ENCODE data around the gene TAMALIN. TPM values are rescaled to one million over a fixed set of nuclear protein-coding genes. Genes with fewer than 3 reads are reported as not detected.

The TAMALIN gene
- 11.1 to 15.7 TPM (median 13.7 TPM) in 3 replicates for total RNA-seq
- long read RNA-seq, transcript GRASP-201 (8 exons, 1,933 nt): major isoform, 5 of 8 reads
- long read RNA-seq, partial matches to known transcripts: 0 of 8 reads
- long read RNA-seq, other reads (novel, unspliced or antisense): 1 of 8 reads

DNA sequence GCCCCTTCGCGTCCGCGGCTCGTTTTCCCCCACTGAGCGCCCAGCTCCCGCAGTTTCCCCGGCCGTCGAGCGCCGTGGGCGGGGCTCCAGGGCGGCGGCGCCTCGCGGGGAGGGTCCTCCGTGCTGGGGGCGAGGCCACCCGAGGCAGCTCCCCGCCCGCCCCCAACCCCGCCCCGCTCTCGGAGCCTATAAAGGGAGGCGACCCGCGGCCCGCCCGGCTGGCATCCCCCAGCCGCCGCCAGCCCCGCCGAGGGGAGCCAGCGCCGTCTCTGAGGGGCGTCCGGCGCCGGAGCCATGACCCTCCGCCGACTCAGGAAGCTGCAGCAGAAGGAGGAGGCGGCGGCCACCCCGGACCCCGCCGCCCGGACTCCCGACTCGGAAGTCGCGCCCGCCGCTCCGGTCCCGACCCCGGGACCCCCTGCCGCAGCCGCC, at the start of gene TAMALIN:
TSS of gene TAMALIN (plus strand) at position 221 of the 432 bp plus-strand sequence. CDS start at position 295, 74 bp downstream.
- Mint-ChIP-seq H3K4me1 (ENCODE audit: low read depth) (peaks cover 35% of the 10 kb centered on the region), H3K27ac (ENCODE audit: unreplicated experiment) (no peak within 1 kb of the TSS), H3K27me3 (ENCODE audit: low read depth) (no peaks in the 10 kb centered on the region), H3K9me3 (ENCODE audit: low read depth) (no peaks in the 10 kb centered on the region), H3K36me3 (ENCODE audit: low read depth) (no peaks in the 10 kb centered on the region), H3K4me3 (ENCODE audit: unreplicated experiment) (peak within 1 kb of the TSS; percentile 79)
- TF ChIP-seq, protein P1, sequence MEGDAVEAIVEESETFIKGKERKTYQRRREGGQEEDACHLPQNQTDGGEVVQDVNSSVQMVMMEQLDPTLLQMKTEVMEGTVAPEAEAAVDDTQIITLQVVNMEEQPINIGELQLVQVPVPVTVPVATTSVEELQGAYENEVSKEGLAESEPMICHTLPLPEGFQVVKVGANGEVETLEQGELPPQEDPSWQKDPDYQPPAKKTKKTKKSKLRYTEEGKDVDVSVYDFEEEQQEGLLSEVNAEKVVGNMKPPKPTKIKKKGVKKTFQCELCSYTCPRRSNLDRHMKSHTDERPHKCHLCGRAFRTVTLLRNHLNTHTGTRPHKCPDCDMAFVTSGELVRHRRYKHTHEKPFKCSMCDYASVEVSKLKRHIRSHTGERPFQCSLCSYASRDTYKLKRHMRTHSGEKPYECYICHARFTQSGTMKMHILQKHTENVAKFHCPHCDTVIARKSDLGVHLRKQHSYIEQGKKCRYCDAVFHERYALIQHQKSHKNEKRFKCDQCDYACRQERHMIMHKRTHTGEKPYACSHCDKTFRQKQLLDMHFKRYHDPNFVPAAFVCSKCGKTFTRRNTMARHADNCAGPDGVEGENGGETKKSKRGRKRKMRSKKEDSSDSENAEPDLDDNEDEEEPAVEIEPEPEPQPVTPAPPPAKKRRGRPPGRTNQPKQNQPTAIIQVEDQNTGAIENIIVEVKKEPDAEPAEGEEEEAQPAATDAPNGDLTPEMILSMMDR (IDR thresholded peaks at IDR 0.05): no peak
- DNase-seq (ENCODE audit: low spot score): no peak

DNA sequence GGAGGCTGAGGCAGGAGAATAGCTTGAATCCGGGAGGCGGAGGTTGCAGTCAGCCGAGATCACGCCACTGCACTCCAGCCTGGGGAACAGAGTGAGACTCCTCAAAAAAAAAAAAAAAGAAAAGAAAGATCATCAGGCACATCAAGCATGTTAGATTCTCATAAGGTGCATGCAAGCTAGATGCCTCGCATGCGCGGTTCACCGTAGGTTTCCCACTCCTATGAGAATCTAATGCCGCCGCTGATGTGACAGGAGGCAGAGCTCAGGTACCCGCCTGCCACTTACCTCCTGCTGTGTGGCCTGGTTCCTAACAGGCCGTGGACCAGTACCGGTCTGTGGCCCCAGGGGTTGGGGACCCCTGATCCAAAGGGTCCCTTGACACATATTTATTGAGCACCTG, 48.2 kb upstream of the TAMALIN start:
- Mint-ChIP-seq H3K4me3 (ENCODE audit: unreplicated experiment) (no peak overlapping the region), H3K9me3 (ENCODE audit: low read depth) (no peaks in the 10 kb centered on the region), H3K27ac (ENCODE audit: unreplicated experiment) (no peak overlapping the region), H3K27me3 (ENCODE audit: low read depth) (no peaks in the 10 kb centered on the region), H3K36me3 (ENCODE audit: low read depth) (no peaks in the 10 kb centered on the region), H3K4me1 (ENCODE audit: low read depth) (peaks cover 21% of the 10 kb centered on the region)
- TF ChIP-seq, protein P1 (IDR thresholded peaks at IDR 0.05): no peak
- no peak for DNase-seq (ENCODE audit: low spot score)

DNA sequence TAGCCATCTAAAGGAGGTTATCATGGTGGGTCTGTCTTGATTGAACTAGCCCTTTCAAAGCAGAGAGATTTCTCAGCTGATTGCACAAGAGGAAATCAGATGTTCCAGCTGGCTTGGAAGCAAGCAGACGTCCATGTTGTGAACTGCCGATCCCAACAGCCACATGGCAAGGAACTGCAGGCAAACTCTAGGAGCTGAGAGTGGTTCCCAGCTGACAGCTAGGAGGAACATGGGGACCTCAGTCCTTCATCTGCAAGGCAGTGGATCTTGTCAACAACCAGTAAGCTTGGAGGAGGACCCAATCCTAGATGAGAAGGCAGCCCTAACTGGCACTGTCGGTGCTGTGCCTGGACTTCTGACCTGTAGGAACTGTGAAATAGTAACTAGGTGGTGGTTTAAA, 47.5 kb upstream of the TAMALIN start:
- Mint-ChIP-seq H3K27ac (ENCODE audit: unreplicated experiment) (no peak overlapping the region), H3K9me3 (ENCODE audit: low read depth) (no peaks in the 10 kb centered on the region), H3K4me3 (ENCODE audit: unreplicated experiment) (no peak overlapping the region), H3K36me3 (ENCODE audit: low read depth) (no peaks in the 10 kb centered on the region), H3K4me1 (ENCODE audit: low read depth) (peaks cover 14% of the 10 kb centered on the region), H3K27me3 (ENCODE audit: low read depth) (no peaks in the 10 kb centered on the region)
- DNase-seq (ENCODE audit: low spot score): no peak
- TF ChIP-seq, protein P1 (IDR thresholded peaks at IDR 0.05): no peak

DNA sequence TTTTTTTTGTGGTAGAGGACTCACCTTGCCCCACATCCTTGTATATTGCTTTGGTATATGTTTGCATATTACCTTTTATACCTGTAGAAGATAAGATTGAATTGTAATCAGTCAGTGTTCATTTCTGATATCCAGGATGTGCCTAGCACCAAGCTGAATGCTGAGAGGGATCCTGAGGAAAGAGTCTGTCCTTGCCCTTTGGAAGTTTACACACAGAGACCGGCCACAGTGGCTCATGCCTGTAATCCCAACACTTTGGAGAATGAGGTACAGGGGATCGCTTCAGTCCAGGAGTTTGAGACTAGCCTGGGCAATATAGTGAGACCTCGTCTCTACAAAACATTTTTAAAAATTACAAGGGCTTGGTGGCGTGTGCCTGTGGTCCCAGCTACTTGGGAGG, 46.8 kb upstream of the TAMALIN start:
- Mint-ChIP-seq H3K9me3 (ENCODE audit: low read depth) (no peaks in the 10 kb centered on the region), H3K36me3 (ENCODE audit: low read depth) (no peaks in the 10 kb centered on the region), H3K4me1 (ENCODE audit: low read depth) (peaks cover 7% of the 10 kb centered on the region), H3K27me3 (ENCODE audit: low read depth) (no peaks in the 10 kb centered on the region), H3K4me3 (ENCODE audit: unreplicated experiment) (no peak overlapping the region), H3K27ac (ENCODE audit: unreplicated experiment) (no peak overlapping the region)
- no peak for DNase-seq (ENCODE audit: low spot score)
- TF ChIP-seq, protein P1 (IDR thresholded peaks at IDR 0.05): no peak

DNA sequence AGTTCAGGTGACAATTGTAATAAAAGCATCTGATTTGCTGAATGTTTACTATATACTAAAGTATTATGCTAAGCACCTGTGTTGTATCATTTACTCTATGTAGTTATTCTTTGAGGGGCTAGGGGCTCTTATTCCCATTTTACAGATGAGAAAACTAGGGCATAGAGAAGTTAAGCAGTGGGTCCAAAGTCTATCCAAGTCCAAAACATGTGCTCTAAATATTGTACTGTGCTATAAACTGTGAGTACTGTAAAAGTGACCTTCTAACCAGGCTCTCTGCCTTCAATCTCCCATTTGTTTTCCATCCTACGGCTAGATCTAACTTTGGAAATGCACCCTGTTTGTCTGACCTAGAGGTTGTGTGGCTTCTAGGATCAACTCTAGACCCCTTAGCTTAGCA, 46.3 kb upstream of the TAMALIN start:
- Mint-ChIP-seq H3K27me3 (ENCODE audit: low read depth) (no peaks in the 10 kb centered on the region), H3K27ac (ENCODE audit: unreplicated experiment) (no peak overlapping the region), H3K4me1 (ENCODE audit: low read depth) (peaks cover 2% of the 10 kb centered on the region), H3K4me3 (ENCODE audit: unreplicated experiment) (no peak overlapping the region), H3K9me3 (ENCODE audit: low read depth) (peaks cover 1% of the 10 kb centered on the region), H3K36me3 (ENCODE audit: low read depth) (no peaks in the 10 kb centered on the region)
- DNase-seq (ENCODE audit: low spot score): no peak
- TF ChIP-seq, protein P1 (IDR thresholded peaks at IDR 0.05): no peak

Measured in chondrocyte (in vitro differentiated cells).